Panc1 (cell line): Measurements from ENCODE around the gene GADL1. TPM values are rescaled to one million over a fixed set of nuclear protein-coding genes. Genes with fewer than 3 reads are reported as not detected.

Experiments
- ATAC-seq: fragments of 200-7000 bp; cut with Tn5 transposase; 2 replicates; pipeline ENCODE4 v1.9.1; 2020; ENCODE audit warnings: mild to moderate bottlenecking, moderate library complexity
- BruUV-seq: library from RNA; stranded (reverse); fragments of 400-500 nt; replicated peaks from 2 replicates; lab custom pipeline; 2021; lab: Mats Ljungman, UMichigan
- CTCF ChIA-PET: fragments of 300-600 bp; sonication (Branson Sonifier 250); formaldehyde crosslinking; loops from one replicate; lab custom pipeline; 2022; ENCODE audit warnings: antibody characterized with exemption; lab: Charles Lee
- POLR2A ChIA-PET: fragments of 300-600 bp; sonication (Branson Sonifier 250); formaldehyde crosslinking; loops from one replicate; lab custom pipeline; 2022; ENCODE audit warnings: antibody characterized with exemption; lab: Charles Lee
- DNase-seq: peaks from one replicate; pipeline ENCODE4 v3.0.0-alpha.2; 2010; ENCODE audit warnings: low read depth, low spot score
- H3K27ac ChIP-seq: 2 replicates; pipeline ENCODE4 v1.5.1; 2011; ENCODE audit warnings: mild to moderate bottlenecking, low read length, inconsistent platforms
- H3K27me3 ChIP-seq: fragments of 200-500 bp; sonication (Bioruptor generic); 2 replicates; pipeline ENCODE4 v1.6.0; 2014; ENCODE audit warnings: low read length, inconsistent platforms; ENCODE audit not compliant: control insufficient read depth, insufficient read depth
- H3K36me3 ChIP-seq: fragments of 200-500 bp; sonication (Bioruptor generic); 2 replicates; pipeline ENCODE4 v1.5.1; 2014; ENCODE audit warnings: inconsistent platforms, mild to moderate bottlenecking, low read length, moderate library complexity; ENCODE audit not compliant: control insufficient read depth, insufficient read depth
- H3K4me1 ChIP-seq: 2 replicates; pipeline ENCODE4 v1.5.1; 2011; ENCODE audit warnings: inconsistent platforms, mild to moderate bottlenecking, low read length, moderate library complexity; ENCODE audit not compliant: control insufficient read depth, insufficient read depth
- H3K4me3 ChIP-seq, 2 experiments: 2 replicates each; pipeline ENCODE4 v1.5.1; 2011 to 2012; ENCODE audit warnings: low read depth in 2 of 2, low read length in 2 of 2, mild to moderate bottlenecking in 2 of 2, inconsistent platforms in 1 of 2, moderate library complexity in 1 of 2
- H3K9me3 ChIP-seq: fragments of 200-500 bp; sonication (Bioruptor generic); 2 replicates; pipeline ENCODE4 v1.5.1; 2014; ENCODE audit warnings: low read depth, mild to moderate bottlenecking, inconsistent platforms, low read length, moderate library complexity; ENCODE audit not compliant: control insufficient read depth, insufficient read depth
- POLR2AphosphoS5 ChIP-seq: IDR thresholded peaks from 2 replicates; pipeline ENCODE4 v1.6.1; 2012; ENCODE audit warnings: mild to moderate bottlenecking, low read depth, low read length, moderate library complexity
- REST ChIP-seq, 2 experiments: IDR thresholded peaks; 2 replicates each; pipeline ENCODE4 v1.6.1; 2011 to 2012; ENCODE audit warnings: low read depth in 2 of 2, control low read depth in 1 of 2, low read length in 1 of 2, mild to moderate bottlenecking in 1 of 2, moderate library complexity in 1 of 2; ENCODE audit not compliant: insufficient read depth in 1 of 2
- SIN3A ChIP-seq: IDR thresholded peaks from 2 replicates; pipeline ENCODE4 v1.6.1; 2012; ENCODE audit warnings: low read depth, mild to moderate bottlenecking, low read length, moderate library complexity, borderline replicate concordance; ENCODE audit not compliant: insufficient read depth
- TCF7L2 ChIP-seq: IDR thresholded peaks from 2 replicates; pipeline ENCODE4 v1.6.1; 2011; ENCODE audit warnings: mild to moderate bottlenecking, low read depth, low read length, inconsistent platforms
- in situ Hi-C: cut with HindIII; loops from 2 replicates; pipeline ENCODE4 v1.10.0; 2016; ENCODE audit warnings: low sequenced_read_pairs, low pct_unique_long_range_greater_than_20kb
- intact Hi-C: fragments of 100-400 bp; cut with micrococcal nuclease; formaldehyde crosslinking; loops from one replicate; pipeline ENCODE4 v1.10.0; 2022; ENCODE audit not compliant: unreplicated experiment
- total RNA-seq: library from RNA; stranded (reverse); gene quantifications from one replicate; pipeline ENCODE4 v1.2.1, GENCODE V29; 2021; ENCODE audit not compliant: unreplicated experiment
- TF ChIP-seq, protein P1 (sequence below): fragments of 450-650 bp; IDR thresholded peaks from 2 replicates; pipeline ENCODE4 v1.5.1; 2017; ENCODE audit warnings: mild to moderate bottlenecking

Gene GADL1
- total RNA-seq, 1 experiment from 2014 or later = not detected

DNA sequence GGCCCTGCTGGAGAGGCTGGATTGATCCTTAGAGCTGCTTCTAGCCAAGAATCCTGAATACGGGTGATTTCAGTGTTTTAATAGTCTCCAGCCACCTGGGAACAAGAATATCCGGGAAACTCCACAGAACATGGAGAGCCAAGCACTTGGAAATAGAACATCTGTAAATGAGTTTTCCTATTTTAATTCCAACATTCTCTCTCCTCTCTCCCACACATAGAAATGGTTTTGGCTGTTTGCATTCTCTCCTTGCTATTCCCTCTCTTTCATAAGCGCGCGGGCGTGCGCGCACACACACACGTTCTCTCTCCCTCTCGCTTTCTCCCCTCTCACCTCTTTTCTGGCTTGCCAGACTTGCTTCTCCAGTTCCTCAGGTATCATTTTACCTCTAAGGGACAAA is 50.6 kb downstream of the GADL1 start:
- Histone ChIP-seq H3K36me3 (no peaks in the 10 kb centered on the region), H3K9me3 (no peaks in the 10 kb centered on the region), H3K4me3 (no peak overlapping the region), H3K4me1 (no peaks in the 10 kb centered on the region), H3K27ac (no peak overlapping the region), H3K27me3 (no peaks in the 10 kb centered on the region)
- ATAC-seq (no peak), DNase-seq (no peak)
- intact Hi-C loops = no loop called here
- ChIA-PET CTCF (no interaction called here), POLR2A (no interaction called here)
- in situ Hi-C loops = no loop called here
- no TSS peak for BruUV-seq
- TF ChIP-seq SIN3A (no peak), REST (IDR thresholded peaks at IDR 0.05; ENCODE audit: insufficient read depth in 1 of 2, low read depth in 2 of 2, low read length in 1 of 2) (no peak), POLR2AphosphoS5 (no peak)

- DNase-seq = no peak
- Histone ChIP-seq H3K9me3 (no peaks in the 10 kb centered on the region), H3K36me3 (no peaks in the 10 kb centered on the region), H3K27me3 (no peaks in the 10 kb centered on the region), H3K27ac (no peak overlapping the region), H3K4me1 (no peaks in the 10 kb centered on the region), H3K4me3 (no peak overlapping the region)
- in situ Hi-C loops = no loop called here
- no peak for TF ChIP-seq REST (IDR thresholded peaks at IDR 0.05; ENCODE audit: insufficient read depth in 1 of 2, low read depth in 2 of 2, low read length in 1 of 2)
- no peak for TF ChIP-seq TCF7L2
- TF ChIP-seq POLR2AphosphoS5 = no peak
- no peak for TF ChIP-seq SIN3A
- TF ChIP-seq, protein P1, sequence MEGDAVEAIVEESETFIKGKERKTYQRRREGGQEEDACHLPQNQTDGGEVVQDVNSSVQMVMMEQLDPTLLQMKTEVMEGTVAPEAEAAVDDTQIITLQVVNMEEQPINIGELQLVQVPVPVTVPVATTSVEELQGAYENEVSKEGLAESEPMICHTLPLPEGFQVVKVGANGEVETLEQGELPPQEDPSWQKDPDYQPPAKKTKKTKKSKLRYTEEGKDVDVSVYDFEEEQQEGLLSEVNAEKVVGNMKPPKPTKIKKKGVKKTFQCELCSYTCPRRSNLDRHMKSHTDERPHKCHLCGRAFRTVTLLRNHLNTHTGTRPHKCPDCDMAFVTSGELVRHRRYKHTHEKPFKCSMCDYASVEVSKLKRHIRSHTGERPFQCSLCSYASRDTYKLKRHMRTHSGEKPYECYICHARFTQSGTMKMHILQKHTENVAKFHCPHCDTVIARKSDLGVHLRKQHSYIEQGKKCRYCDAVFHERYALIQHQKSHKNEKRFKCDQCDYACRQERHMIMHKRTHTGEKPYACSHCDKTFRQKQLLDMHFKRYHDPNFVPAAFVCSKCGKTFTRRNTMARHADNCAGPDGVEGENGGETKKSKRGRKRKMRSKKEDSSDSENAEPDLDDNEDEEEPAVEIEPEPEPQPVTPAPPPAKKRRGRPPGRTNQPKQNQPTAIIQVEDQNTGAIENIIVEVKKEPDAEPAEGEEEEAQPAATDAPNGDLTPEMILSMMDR = no peak
- ChIA-PET POLR2A (no interaction called here), CTCF (no interaction called here)
- intact Hi-C loops = no loop called here
- no TSS peak for BruUV-seq
- no peak for ATAC-seq
Measured at GRCh38 chr3:30836141-30836540, 58.3 kb downstream of the GADL1 start.
